ENCODE data around the gene CCDC6.

The CCDC6 gene

DNA sequence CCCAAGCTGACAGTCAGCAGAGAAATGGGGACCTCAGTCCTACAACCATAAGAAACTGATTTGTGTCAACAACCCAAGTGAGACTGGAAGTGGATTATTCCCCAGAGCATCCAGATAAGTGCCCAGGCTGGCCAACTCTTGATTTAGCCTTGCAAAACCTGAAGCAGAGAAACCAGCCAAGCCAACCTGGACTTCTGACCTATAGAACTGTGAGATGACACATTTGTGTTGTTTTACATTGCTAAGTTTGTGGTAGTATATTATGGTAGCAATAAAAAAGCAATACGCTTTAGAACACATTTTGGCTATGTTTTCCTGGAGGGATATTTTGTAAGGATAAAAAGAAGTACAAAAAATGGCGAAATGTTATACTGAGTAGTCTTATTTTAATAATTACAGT lies 19.7 kb upstream of the CCDC6 start:
- Histone ChIP-seq H3K18ac (ENCODE audit: low read length) (no peak overlapping the region), H3K4me2 (ENCODE audit: insufficient read depth, low read length, poor library complexity, severe bottlenecking) (no peak overlapping the region), H2BK12ac (ENCODE audit: low read length) (no peak overlapping the region), H3K9ac (ENCODE audit: low read depth, low read length, poor library complexity) (no peak overlapping the region), H2AFZ (ENCODE audit: low read length) (peak overlapping the region; percentile 43), H2BK5ac (ENCODE audit: low read length) (no peak overlapping the region), H3K79me1 (ENCODE audit: low read depth, low read length) (no peaks in the 10 kb centered on the region), H3K4me3 (ENCODE audit: low read length in 2 of 2) (no peak overlapping the region), H3K27ac (replicated peaks; ENCODE audit: low read length) (no peak overlapping the region), H3K4ac (ENCODE audit: low read length) (no peak overlapping the region), H3K36me3 (replicated peaks in 1 of 2; ENCODE audit: control insufficient read depth in 2 of 2, insufficient read depth in 2 of 2, low read length in 2 of 2) (no peaks in the 10 kb centered on the region), H4K8ac (ENCODE audit: low read depth, low read length) (no peak overlapping the region), H3K9me3 (replicated peaks in 1 of 2; ENCODE audit: control insufficient read depth in 2 of 2, insufficient read depth in 1 of 2, low read depth in 1 of 2, low read length in 2 of 2) (peaks cover 0 to 6% of the 10 kb centered on the region in 2 donors), H3K23ac (ENCODE audit: low read depth, low read length, poor library complexity) (no peak overlapping the region), H2AK5ac (ENCODE audit: low read depth, low read length) (no peak overlapping the region), H2BK15ac (ENCODE audit: low read length) (no peak overlapping the region), H3K27me3 (ENCODE audit: control insufficient read depth in 3 of 3, insufficient read depth in 3 of 3, low read depth in 1 of 3, low read length in 3 of 3) (no peaks in the 10 kb centered on the region), H3K14ac (ENCODE audit: low read length) (no peak overlapping the region), H3K4me1 (ENCODE audit: control insufficient read depth in 2 of 2, insufficient read depth in 1 of 2, low read depth in 1 of 2, low read length in 2 of 2) (no peaks in the 10 kb centered on the region), H4K91ac (ENCODE audit: low read depth, low read length, poor library complexity) (no peak overlapping the region), H2BK120ac (ENCODE audit: low read depth, low read length) (no peak overlapping the region)
- DNase-seq (ENCODE audit: low spot score) = no peak
- no CpG with 5 or more reads among the region's 2 CpGs for WGBS, 2 donors (ENCODE audit: extremely low coverage in 2 of 2, insufficient read length in 2 of 2, insufficient replicate concordance in 1 of 2)

GRCh38 chr10:59922907-59923306 lies 16.6 kb upstream of the CCDC6 start:
- H3K14ac ChIP-seq (ENCODE audit: low read length) = no peak overlapping the region
- no peak overlapping the region for H2BK120ac ChIP-seq (ENCODE audit: low read depth, low read length)
- no peak for DNase-seq (ENCODE audit: low spot score)
- no peaks in the 10 kb centered on the region for H3K27me3 ChIP-seq (ENCODE audit: control insufficient read depth in 3 of 3, insufficient read depth in 3 of 3, low read depth in 1 of 3, low read length in 3 of 3)
- no peaks in the 10 kb centered on the region for H3K79me1 ChIP-seq (ENCODE audit: low read depth, low read length)
- H3K23ac ChIP-seq (ENCODE audit: low read depth, low read length, poor library complexity) = no peak overlapping the region
- H3K36me3 ChIP-seq (replicated peaks in 1 of 2; ENCODE audit: control insufficient read depth in 2 of 2, insufficient read depth in 2 of 2, low read length in 2 of 2) = no peaks in the 10 kb centered on the region
- no peak overlapping the region for H2AFZ ChIP-seq (ENCODE audit: low read length)
- H3K4me1 ChIP-seq (ENCODE audit: control insufficient read depth in 2 of 2, insufficient read depth in 1 of 2, low read depth in 1 of 2, low read length in 2 of 2) = no peaks in the 10 kb centered on the region
- no CpG with 5 or more reads among the region's 3 CpGs for WGBS, 2 donors (ENCODE audit: extremely low coverage in 2 of 2, insufficient read length in 2 of 2, insufficient replicate concordance in 1 of 2)
- H2AK5ac ChIP-seq (ENCODE audit: low read depth, low read length) = no peak overlapping the region
- H4K8ac ChIP-seq (ENCODE audit: low read depth, low read length) = no peak overlapping the region
- no peak overlapping the region for H3K9ac ChIP-seq (ENCODE audit: low read depth, low read length, poor library complexity)
- H3K9me3 ChIP-seq (replicated peaks in 1 of 2; ENCODE audit: control insufficient read depth in 2 of 2, insufficient read depth in 1 of 2, low read depth in 1 of 2, low read length in 2 of 2) = peaks cover 0 to 6% of the 10 kb centered on the region in 2 donors
- no peak overlapping the region for H4K91ac ChIP-seq (ENCODE audit: low read depth, low read length, poor library complexity)
- no peak overlapping the region for H3K4ac ChIP-seq (ENCODE audit: low read length)
- H2BK5ac ChIP-seq (ENCODE audit: low read length) = no peak overlapping the region
- H3K18ac ChIP-seq (ENCODE audit: low read length) = no peak overlapping the region
- no peak overlapping the region for H3K4me3 ChIP-seq (ENCODE audit: low read length in 2 of 2)
- H3K4me2 ChIP-seq (ENCODE audit: insufficient read depth, low read length, poor library complexity, severe bottlenecking) = no peak overlapping the region
- H2BK12ac ChIP-seq (ENCODE audit: low read length) = no peak overlapping the region
- H3K27ac ChIP-seq (replicated peaks; ENCODE audit: low read length) = no peak overlapping the region
- no peak overlapping the region for H2BK15ac ChIP-seq (ENCODE audit: low read length)

GRCh38 chr10:59917922-59918321 lies 11.6 kb upstream of the CCDC6 start:
- Histone ChIP-seq H2BK12ac (ENCODE audit: low read length) (no peak overlapping the region), H3K79me1 (ENCODE audit: low read depth, low read length) (no peaks in the 10 kb centered on the region), H3K23ac (ENCODE audit: low read depth, low read length, poor library complexity) (no peak overlapping the region), H3K4me3 (ENCODE audit: low read length in 2 of 2) (no peak overlapping the region), H3K14ac (ENCODE audit: low read length) (no peak overlapping the region), H3K4ac (ENCODE audit: low read length) (no peak overlapping the region), H3K4me1 (ENCODE audit: control insufficient read depth in 2 of 2, insufficient read depth in 1 of 2, low read depth in 1 of 2, low read length in 2 of 2) (no peaks in the 10 kb centered on the region), H3K9me3 (replicated peaks in 1 of 2; ENCODE audit: control insufficient read depth in 2 of 2, insufficient read depth in 1 of 2, low read depth in 1 of 2, low read length in 2 of 2) (peaks cover 0 to 12% of the 10 kb centered on the region in 2 donors), H3K27ac (replicated peaks; ENCODE audit: low read length) (no peak overlapping the region), H4K91ac (ENCODE audit: low read depth, low read length, poor library complexity) (no peak overlapping the region), H3K27me3 (ENCODE audit: control insufficient read depth in 3 of 3, insufficient read depth in 3 of 3, low read depth in 1 of 3, low read length in 3 of 3) (no peaks in the 10 kb centered on the region), H3K9ac (ENCODE audit: low read depth, low read length, poor library complexity) (no peak overlapping the region), H4K8ac (ENCODE audit: low read depth, low read length) (no peak overlapping the region), H2BK120ac (ENCODE audit: low read depth, low read length) (no peak overlapping the region), H2AK5ac (ENCODE audit: low read depth, low read length) (no peak overlapping the region), H3K18ac (ENCODE audit: low read length) (no peak overlapping the region), H2BK15ac (ENCODE audit: low read length) (no peak overlapping the region), H3K4me2 (ENCODE audit: insufficient read depth, low read length, poor library complexity, severe bottlenecking) (no peak overlapping the region), H2BK5ac (ENCODE audit: low read length) (no peak overlapping the region), H2AFZ (ENCODE audit: low read length) (no peak overlapping the region), H3K36me3 (replicated peaks in 1 of 2; ENCODE audit: control insufficient read depth in 2 of 2, insufficient read depth in 2 of 2, low read length in 2 of 2) (no peaks in the 10 kb centered on the region)
- WGBS, 2 donors (ENCODE audit: extremely low coverage in 2 of 2, insufficient read length in 2 of 2, insufficient replicate concordance in 1 of 2) = no CpG with 5 or more reads among the region's 1 CpG
- DNase-seq (ENCODE audit: low spot score) = no peak

DNA sequence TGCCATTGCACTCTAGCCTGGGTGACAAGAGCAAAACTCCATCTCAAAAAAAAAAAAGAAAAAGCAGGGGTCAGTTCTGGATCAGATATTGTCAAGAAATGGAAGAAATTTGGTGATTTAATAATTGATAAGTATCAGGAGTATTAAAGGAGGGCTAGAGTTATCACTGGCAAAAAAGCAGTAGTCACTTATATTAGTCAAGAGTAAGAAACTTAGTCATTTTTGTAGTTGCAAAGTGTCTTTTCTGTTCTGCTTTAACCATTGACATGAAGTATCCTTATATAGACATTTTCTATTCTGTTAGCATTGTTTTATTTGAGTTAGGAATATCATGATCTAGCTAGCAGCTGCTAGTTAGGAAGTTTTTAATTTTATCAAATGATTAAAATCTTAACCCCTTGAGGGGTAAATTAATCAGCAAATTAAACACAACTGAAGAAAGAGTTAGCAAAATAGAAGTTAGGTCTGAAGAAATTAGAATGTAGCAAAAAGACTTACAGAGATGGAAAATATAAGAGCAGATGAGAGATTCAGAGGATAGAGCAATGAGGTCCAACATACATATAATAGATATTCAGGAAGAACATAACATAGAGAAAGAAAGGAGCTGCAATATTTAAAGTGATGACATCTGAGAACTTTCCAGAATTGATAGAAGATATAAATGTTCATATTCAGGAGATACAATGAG lies 7.3 kb upstream of the CCDC6 start:
- Histone ChIP-seq H3K14ac (ENCODE audit: low read length) (no peak overlapping the region), H4K91ac (ENCODE audit: low read depth, low read length, poor library complexity) (no peak overlapping the region), H3K4me3 (ENCODE audit: low read length in 2 of 2) (no peak overlapping the region), H4K8ac (ENCODE audit: low read depth, low read length) (no peak overlapping the region), H2AFZ (ENCODE audit: low read length) (no peak overlapping the region), H2BK5ac (ENCODE audit: low read length) (no peak overlapping the region), H3K23ac (ENCODE audit: low read depth, low read length, poor library complexity) (no peak overlapping the region), H2BK120ac (ENCODE audit: low read depth, low read length) (no peak overlapping the region), H3K27me3 (ENCODE audit: control insufficient read depth in 3 of 3, insufficient read depth in 3 of 3, low read depth in 1 of 3, low read length in 3 of 3) (no peaks in the 10 kb centered on the region), H3K9me3 (replicated peaks in 1 of 2; ENCODE audit: control insufficient read depth in 2 of 2, insufficient read depth in 1 of 2, low read depth in 1 of 2, low read length in 2 of 2) (peaks cover 0 to 8% of the 10 kb centered on the region in 2 donors), H3K27ac (replicated peaks; ENCODE audit: low read length) (no peak overlapping the region), H3K36me3 (replicated peaks in 1 of 2; ENCODE audit: control insufficient read depth in 2 of 2, insufficient read depth in 2 of 2, low read length in 2 of 2) (no peaks in the 10 kb centered on the region), H2AK5ac (ENCODE audit: low read depth, low read length) (no peak overlapping the region), H2BK12ac (ENCODE audit: low read length) (no peak overlapping the region), H3K79me1 (ENCODE audit: low read depth, low read length) (no peaks in the 10 kb centered on the region), H3K18ac (ENCODE audit: low read length) (no peak overlapping the region), H3K4me1 (ENCODE audit: control insufficient read depth in 2 of 2, insufficient read depth in 1 of 2, low read depth in 1 of 2, low read length in 2 of 2) (peaks cover 0 to 3% of the 10 kb centered on the region in 2 donors), H3K4ac (ENCODE audit: low read length) (no peak overlapping the region), H3K9ac (ENCODE audit: low read depth, low read length, poor library complexity) (no peak overlapping the region), H3K4me2 (ENCODE audit: insufficient read depth, low read length, poor library complexity, severe bottlenecking) (no peak overlapping the region), H2BK15ac (ENCODE audit: low read length) (no peak overlapping the region)
- no peak for DNase-seq (ENCODE audit: low spot score)
